ENCODE data around the gene PADI1. TPM values are rescaled to one million over a fixed set of nuclear protein-coding genes. Genes with fewer than 3 reads are reported as not detected.

The PADI1 gene
- total RNA-seq, 2 experiments from 2014 or later: not detected

- POLR2A ChIA-PET: no interaction called here
- no peak overlapping the region for H3K4me2 ChIP-seq (ENCODE audit: low read length)
- no peak for DNase-seq (ENCODE audit: low spot score)
- no peak for TF ChIP-seq CTCF (conservative IDR thresholded peaks at IDR 0.05; ENCODE audit: low read length)
- no peaks in the 10 kb centered on the region for H3K9me3 ChIP-seq (ENCODE audit: low read length)
- no peaks in the 10 kb centered on the region for H3K9me2 ChIP-seq (ENCODE audit: insufficient read depth, low read length)
- intact Hi-C loops (cut with micrococcal nuclease; ENCODE audit: unreplicated experiment): no loop called here
- H4K20me1 ChIP-seq (ENCODE audit: insufficient read depth, low read length): no peaks in the 10 kb centered on the region
- no peak overlapping the region for H3K4me3 ChIP-seq (ENCODE audit: low read depth, low read length, poor library complexity, severe bottlenecking)
- no peaks in the 10 kb centered on the region for H3K79me2 ChIP-seq (ENCODE audit: insufficient read depth, low read depth, low read length)
- no peak overlapping the region for H3K27ac ChIP-seq (ENCODE audit: low read depth, low read length, poor library complexity, severe bottlenecking)
- no peak overlapping the region for H2AFZ ChIP-seq (ENCODE audit: low read length)
- H3K4me1 ChIP-seq (ENCODE audit: insufficient read depth, low read length, poor library complexity, severe bottlenecking): peaks cover 19% of the 10 kb centered on the region
- H3K36me3 ChIP-seq (ENCODE audit: insufficient read depth, low read length): no peaks in the 10 kb centered on the region
- no TSS peak for BruUV-seq (replicated peaks)
- CTCF ChIA-PET (ENCODE audit: unreplicated experiment): no interaction called here
Observed at GRCh38 chr1:17211377-17211776, 6.4 kb downstream of the PADI1 start.

GRCh38 chr1:17212009-17212408 lies 7.1 kb downstream of the PADI1 start:
- intact Hi-C loops (cut with micrococcal nuclease; ENCODE audit: unreplicated experiment): no loop called here
- H3K27ac ChIP-seq (ENCODE audit: low read depth, low read length, poor library complexity, severe bottlenecking): no peak overlapping the region
- no peaks in the 10 kb centered on the region for H3K79me2 ChIP-seq (ENCODE audit: insufficient read depth, low read depth, low read length)
- H4K20me1 ChIP-seq (ENCODE audit: insufficient read depth, low read length): no peaks in the 10 kb centered on the region
- H3K36me3 ChIP-seq (ENCODE audit: insufficient read depth, low read length): no peaks in the 10 kb centered on the region
- no TSS peak for BruUV-seq (replicated peaks)
- POLR2A ChIA-PET: no interaction called here
- no peak for DNase-seq (ENCODE audit: low spot score)
- no peak overlapping the region for H3K4me3 ChIP-seq (ENCODE audit: low read depth, low read length, poor library complexity, severe bottlenecking)
- H2AFZ ChIP-seq (ENCODE audit: low read length): no peak overlapping the region
- H3K9me3 ChIP-seq (ENCODE audit: low read length): no peaks in the 10 kb centered on the region
- CTCF ChIA-PET (ENCODE audit: unreplicated experiment): no interaction called here
- H3K4me2 ChIP-seq (ENCODE audit: low read length): no peak overlapping the region
- peaks cover 13% of the 10 kb centered on the region for H3K4me1 ChIP-seq (ENCODE audit: insufficient read depth, low read length, poor library complexity, severe bottlenecking)
- H3K9me2 ChIP-seq (ENCODE audit: insufficient read depth, low read length): no peaks in the 10 kb centered on the region
- TF ChIP-seq CTCF (conservative IDR thresholded peaks at IDR 0.05; ENCODE audit: low read length) (no peak), EZH2phosphoT487 (IDR thresholded peaks at IDR 0.05; ENCODE audit: borderline replicate concordance, low read depth, low read length) (no peak)

- no peak for TF ChIP-seq EZH2phosphoT487 (IDR thresholded peaks at IDR 0.05; ENCODE audit: borderline replicate concordance, low read depth, low read length)
- no peak for TF ChIP-seq CTCF (conservative IDR thresholded peaks at IDR 0.05; ENCODE audit: low read length)
- H4K20me1 ChIP-seq (ENCODE audit: insufficient read depth, low read length): no peaks in the 10 kb centered on the region
- H3K9me3 ChIP-seq (ENCODE audit: low read length): no peaks in the 10 kb centered on the region
- no peak overlapping the region for H3K4me2 ChIP-seq (ENCODE audit: low read length)
- H2AFZ ChIP-seq (ENCODE audit: low read length): no peak overlapping the region
- no peaks in the 10 kb centered on the region for H3K9me2 ChIP-seq (ENCODE audit: insufficient read depth, low read length)
- DNase-seq (ENCODE audit: low spot score): no peak
- BruUV-seq (replicated peaks): no TSS peak
- ChIA-PET CTCF (ENCODE audit: unreplicated experiment) (no interaction called here), POLR2A (no interaction called here)
- H3K36me3 ChIP-seq (ENCODE audit: insufficient read depth, low read length): no peaks in the 10 kb centered on the region
- no peaks in the 10 kb centered on the region for H3K79me2 ChIP-seq (ENCODE audit: insufficient read depth, low read depth, low read length)
- no peak overlapping the region for H3K27ac ChIP-seq (ENCODE audit: low read depth, low read length, poor library complexity, severe bottlenecking)
- intact Hi-C loops (cut with micrococcal nuclease; ENCODE audit: unreplicated experiment): no loop called here
- peaks cover 7% of the 10 kb centered on the region for H3K4me1 ChIP-seq (ENCODE audit: insufficient read depth, low read length, poor library complexity, severe bottlenecking)
- no peak overlapping the region for H3K4me3 ChIP-seq (ENCODE audit: low read depth, low read length, poor library complexity, severe bottlenecking)
Observed at GRCh38 chr1:17212487-17213121, 7.7 kb downstream of the PADI1 start.
